ENCODE results near the gene HMGXB4.

Gene HMGXB4

GRCh38 chr22:35326854-35327562 is 69.7 kb downstream of the HMGXB4 start:
- no peak for DNase-seq (ENCODE audit: low spot score)

- no peak for DNase-seq (ENCODE audit: low spot score)
Observed at GRCh38 chr22:35327690-35328471, 70.6 kb downstream of the HMGXB4 start.

GRCh38 chr22:35328472-35328885 is 71.2 kb downstream of the HMGXB4 start:
- DNase-seq (ENCODE audit: low spot score) = no peak

- DNase-seq (ENCODE audit: low spot score) = no peak
Observed at GRCh38 chr22:35329114-35329847, 72.0 kb downstream of the HMGXB4 start.

GRCh38 chr22:35330258-35330861 is 73.1 kb downstream of the HMGXB4 start:
- DNase-seq (ENCODE audit: low spot score) = no peak

GRCh38 chr22:35332278-35332677 is 75.0 kb downstream of the HMGXB4 start:
- no peak for DNase-seq (ENCODE audit: low spot score)

- DNase-seq (ENCODE audit: low spot score) = no peak
Observed at GRCh38 chr22:35333220-35333619, 75.9 kb downstream of the HMGXB4 start.

GRCh38 chr22:35334004-35334403 is 76.7 kb downstream of the HMGXB4 start:
- no peak for DNase-seq (ENCODE audit: low spot score)

GRCh38 chr22:35335468-35335867 is 78.2 kb downstream of the HMGXB4 start:
- no peak for DNase-seq (ENCODE audit: low spot score)

GRCh38 chr22:35335936-35336781 is 78.9 kb downstream of the HMGXB4 start:
- no peak for DNase-seq (ENCODE audit: low spot score)

- DNase-seq (ENCODE audit: low spot score) = peak; percentile 23
Observed at GRCh38 chr22:35337932-35338331, 80.6 kb downstream of the HMGXB4 start.

GRCh38 chr22:35341090-35341874 is 84.0 kb downstream of the HMGXB4 start:
- DNase-seq (ENCODE audit: low spot score) = no peak

- DNase-seq (ENCODE audit: low spot score) = no peak
Observed at GRCh38 chr22:35342390-35342789, 85.1 kb downstream of the HMGXB4 start.

GRCh38 chr22:35343664-35344550 is 86.6 kb downstream of the HMGXB4 start:
- no peak for DNase-seq (ENCODE audit: low spot score)

- DNase-seq (ENCODE audit: low spot score) = no peak
Observed at GRCh38 chr22:35344956-35345690, 87.8 kb downstream of the HMGXB4 start.
